Nasal cavity respiratory epithelium epithelial cell of viscerocranial mucosa (primary cell): Measurements from ENCODE around the gene SENP1. TPM values are rescaled to one million over a fixed set of nuclear protein-coding genes. Genes with fewer than 3 reads are reported as not detected.

Experiments used
- total RNA-seq: library from RNA; depleted of rRNA; stranded (reverse); fragments of >200 nt; gene quantifications from 2 replicates; pipeline ENCODE4 v1.2.3, GENCODE V29; 2014

Gene SENP1
- 13.7 and 15.4 TPM in 2 replicates for total RNA-seq

GRCh38 chr12:48105867-48106680 lies at the start of gene SENP1:
SENP1 (minus strand) TSS chr12:48106079; CDS start chr12:48101472, 4,607 bp downstream.

DNA sequence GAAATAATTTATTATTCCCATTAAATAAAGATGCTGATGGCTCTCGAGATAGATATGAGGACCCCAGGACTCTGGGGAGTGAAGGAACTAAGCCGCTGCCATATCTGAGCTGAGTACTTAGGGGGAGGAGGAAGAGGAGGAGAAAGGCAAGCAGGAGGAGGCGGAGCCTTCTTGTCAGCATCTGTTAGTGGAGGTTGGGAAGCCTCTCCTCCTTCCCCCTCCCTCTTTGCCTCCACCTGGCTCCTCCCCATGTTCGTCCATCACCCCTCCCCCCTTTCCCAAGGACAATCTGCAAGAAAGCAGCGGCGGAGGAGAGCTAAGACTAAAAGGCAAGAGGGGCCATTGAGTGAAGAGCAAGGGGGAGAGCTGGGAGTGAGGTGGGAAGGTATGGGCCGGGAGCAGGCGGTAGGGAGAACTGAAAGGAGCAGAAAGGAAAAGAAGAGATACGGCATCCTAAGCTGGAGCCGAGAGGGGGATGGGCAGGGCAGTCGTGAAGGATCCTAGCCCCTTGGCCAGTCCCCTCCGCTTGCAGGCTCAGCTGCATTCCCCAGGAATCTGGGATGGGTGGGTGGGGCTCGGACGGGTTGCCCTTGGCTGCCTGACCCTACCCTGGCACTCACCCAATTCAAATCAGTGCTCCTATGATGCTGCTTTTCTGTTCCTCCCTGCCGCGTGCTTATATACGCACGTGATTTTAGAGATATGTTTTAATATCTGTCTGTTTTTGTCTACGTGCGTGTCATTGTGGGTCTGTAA lies 13.4 kb upstream of the SENP1 start, which contains the start of gene PFKM:
TSS of gene PFKM (plus strand) at position 287 of the 756 bp plus-strand sequence. CDS start 3,411 bp downstream, outside the sequence.

GRCh38 chr12:48004053-48004941 lies 101.6 kb downstream of the SENP1 start, which contains the start of gene COL2A1:
COL2A1 (minus strand) TSS chr12:48004476; CDS start chr12:48004321, 155 bp downstream.

Other genes with a start within 250 kb of the SENP1 start
- gene VDR, start 201.1 kb downstream of the SENP1 start, total RNA-seq: 6.8 and 12.4 TPM in 2 replicates
- gene TMEM106C, start 142.5 kb downstream of the SENP1 start, total RNA-seq: 45.1 and 83.4 TPM in 2 replicates
- 0.07 TPM in 1 of 2 replicates, not detected in the other for gene COL2A1, start 101.6 kb downstream of the SENP1 start, total RNA-seq
- 32.8 and 57.4 TPM in 2 replicates for gene PFKM, start 13.3 kb upstream of the SENP1 start, total RNA-seq
- gene ASB8, start 51.4 kb upstream of the SENP1 start, total RNA-seq: 10.3 and 12.2 TPM in 2 replicates
- gene CCDC184, start 77.6 kb upstream of the SENP1 start, total RNA-seq: not detected in 2 replicates
- gene OR10AD1, start 97.2 kb upstream of the SENP1 start, total RNA-seq: not detected in 2 replicates
- 14.4 and 15.1 TPM in 2 replicates for gene ZNF641, start 244.8 kb upstream of the SENP1 start, total RNA-seq